GM23338 (cell line): ENCODE data around the gene NPAT. TPM values are rescaled to one million over a fixed set of nuclear protein-coding genes. Genes with fewer than 3 reads are reported as not detected.

Experiments used
- ATAC-seq: fragments of 200-7000 bp; cut with Tn5 transposase; 3 replicates; pipeline ENCODE4 v1.9.1; 2020
- DNase-seq: peaks from one replicate; pipeline ENCODE4 v3.0.0-alpha.2; 2015; ENCODE audit warnings: low spot score
- H2AFZ ChIP-seq: fragments of 200-600 bp; sonication (generic); 2 replicates; pipeline ENCODE4 v1.8.0; 2016; ENCODE audit warnings: antibody characterized with exemption, mild to moderate bottlenecking, moderate library complexity
- H3F3A ChIP-seq: fragments of 200-600 bp; sonication (generic); replicated peaks from 2 replicates; pipeline ENCODE4 v1.8.0; 2017; ENCODE audit warnings: antibody characterized with exemption, mixed run types, low read depth
- H3K27ac ChIP-seq: fragments of 200-600 bp; sonication (generic); 2 replicates; pipeline ENCODE4 v1.6.1; 2016; ENCODE audit warnings: low read depth
- H3K27me3 ChIP-seq: fragments of 200-600 bp; sonication (generic); 2 replicates; pipeline ENCODE4 v1.8.0; 2016; ENCODE audit warnings: mild to moderate bottlenecking, mixed run types, moderate library complexity; ENCODE audit not compliant: insufficient read depth
- H3K36me3 ChIP-seq: fragments of 200-600 bp; sonication (generic); 2 replicates; pipeline ENCODE4 v1.8.0; 2016; ENCODE audit warnings: mild to moderate bottlenecking; ENCODE audit not compliant: insufficient read depth
- H3K4me1 ChIP-seq: fragments of 200-600 bp; sonication (generic); 2 replicates; pipeline ENCODE4 v1.8.0; 2016; ENCODE audit warnings: mild to moderate bottlenecking, moderate library complexity; ENCODE audit not compliant: insufficient read depth
- H3K4me2 ChIP-seq: fragments of 200-600 bp; sonication (generic); 2 replicates; pipeline ENCODE4 v1.7.1; 2017; ENCODE audit warnings: mixed run types
- H3K4me3 ChIP-seq: fragments of 200-600 bp; sonication (generic); 2 replicates; pipeline ENCODE4 v1.6.1; 2016; ENCODE audit warnings: mixed run types
- H3K79me2 ChIP-seq: fragments of 200-600 bp; sonication (generic); replicated peaks from 2 replicates; pipeline ENCODE4 v1.8.0; 2017; ENCODE audit warnings: mild to moderate bottlenecking; ENCODE audit not compliant: insufficient read depth
- H3K9me2 ChIP-seq: fragments of 200-600 bp; sonication (generic); 2 replicates; pipeline ENCODE4 v1.8.0; 2017; ENCODE audit not compliant: insufficient read depth
- H4K20me1 ChIP-seq: fragments of 200-600 bp; sonication (generic); replicated peaks from 2 replicates; pipeline ENCODE4 v1.8.0; 2017; ENCODE audit warnings: mild to moderate bottlenecking; ENCODE audit not compliant: insufficient read depth
- H3K27ac Mint-ChIP-seq: 2 replicates; pipeline ENCODE4 v1.8.0; 2020; ENCODE audit warnings: inconsistent platforms, mild to moderate bottlenecking, moderate library complexity, mixed read lengths
- H3K27me3 Mint-ChIP-seq: 3 replicates; pipeline ENCODE4 v1.8.0; 2022; ENCODE audit warnings: low read depth, mild to moderate bottlenecking, moderate library complexity, mixed read lengths, inconsistent platforms; ENCODE audit not compliant: insufficient read depth, poor library complexity
- H3K36me3 Mint-ChIP-seq: 3 replicates; pipeline ENCODE4 v1.8.0; 2021; ENCODE audit warnings: low read depth, mild to moderate bottlenecking, inconsistent platforms, moderate library complexity, mixed read lengths
- H3K4me1 Mint-ChIP-seq: 3 replicates; pipeline ENCODE4 v1.8.0; 2020; ENCODE audit warnings: mild to moderate bottlenecking, inconsistent platforms, mixed read lengths
- H3K4me3 Mint-ChIP-seq: 3 replicates; pipeline ENCODE4 v1.8.0; 2021; ENCODE audit warnings: moderate library complexity, mild to moderate bottlenecking, inconsistent platforms, mixed read lengths
- H3K9me3 Mint-ChIP-seq: 3 replicates; pipeline ENCODE4 v1.8.0; 2020; ENCODE audit warnings: moderate library complexity, mild to moderate bottlenecking, inconsistent platforms, mixed read lengths
- CREB1 ChIP-seq: fragments of 250-450 bp; sonication (Bioruptor Pico); IDR thresholded peaks from 2 replicates; pipeline ENCODE4 v1.5.0; 2020; ENCODE audit warnings: low read depth, mild to moderate bottlenecking, moderate library complexity
- ETS1 ChIP-seq: IDR thresholded peaks from 2 replicates; pipeline ENCODE4 v1.6.1; 2016; ENCODE audit warnings: antibody characterized with exemption
- EZH2 ChIP-seq: fragments of 200-600 bp; sonication (generic); IDR thresholded peaks from one replicate; pipeline ENCODE4 v1.8.0; 2017; ENCODE audit warnings: antibody characterized with exemption, mild to moderate bottlenecking, low read depth; ENCODE audit not compliant: unreplicated experiment
- EZH2phosphoT487 ChIP-seq: fragments of 200-600 bp; sonication (generic); IDR thresholded peaks from one replicate; pipeline ENCODE4 v1.8.1; 2018; ENCODE audit warnings: antibody characterized with exemption; ENCODE audit not compliant: unreplicated experiment
- JUNB ChIP-seq: IDR thresholded peaks from one replicate; pipeline ENCODE4 v1.6.1; 2016; ENCODE audit warnings: antibody characterized with exemption; ENCODE audit not compliant: unreplicated experiment
- NANOG ChIP-seq: IDR thresholded peaks from 2 replicates; pipeline ENCODE4 v1.6.1; 2016; ENCODE audit warnings: antibody characterized with exemption, borderline replicate concordance
- POLR2AphosphoS5 ChIP-seq: IDR thresholded peaks from 2 replicates; pipeline ENCODE4 v1.6.1; 2016; ENCODE audit warnings: antibody characterized with exemption, low read depth
- STAT1 ChIP-seq: IDR thresholded peaks from one replicate; pipeline ENCODE4 v1.6.1; 2016; ENCODE audit warnings: antibody characterized with exemption; ENCODE audit not compliant: unreplicated experiment
- ZNF114 ChIP-seq: fragments of 250-450 bp; sonication (Bioruptor Pico); IDR thresholded peaks from 2 replicates; pipeline ENCODE4 v1.5.0; 2020; ENCODE audit warnings: mild to moderate bottlenecking, moderate library complexity
- ZNF331 ChIP-seq: fragments of 250-450 bp; sonication (Bioruptor Pico); IDR thresholded peaks from 2 replicates; pipeline ENCODE4 v1.5.0; 2020; ENCODE audit warnings: low read depth, mild to moderate bottlenecking, moderate library complexity
- ZNF462 ChIP-seq: fragments of 250-450 bp; sonication (Bioruptor Pico); IDR thresholded peaks from 2 replicates; pipeline ENCODE4 v1.5.0; 2020; ENCODE audit warnings: mild to moderate bottlenecking, moderate library complexity
- polyA plus RNA-seq: library from polyadenylated mRNA; unstranded; fragments of >200 nt; fragmentation: Nextera tagmentation; extraction: Ambion mirVana; gene quantifications from 2 replicates; pipeline ENCODE4 v1.2.1, GENCODE V29; 2016
- total RNA-seq: library from RNA; depleted of rRNA; stranded (reverse); fragments of >200 nt; shearing (Covaris generic); gene quantifications from 2 replicates; pipeline ENCODE4 v1.2.3, GENCODE V29; 2014
- TF ChIP-seq, protein P1 (sequence below): IDR thresholded peaks from one replicate; pipeline ENCODE4 v1.6.1; 2018; ENCODE audit warnings: antibody characterized with exemption; ENCODE audit not compliant: unreplicated experiment
- TF ChIP-seq, protein P2 (sequence below), 2 experiments: fragments of 200-600 bp in 1 of 2; sonication (generic) in 1 of 2; conservative IDR thresholded peaks; 2 replicates each; pipeline versions ENCODE4 v1.5.1 to v1.6.1; 2016 to 2017; ENCODE audit warnings: antibody characterized with exemption in 2 of 2, low read depth in 2 of 2, mild to moderate bottlenecking in 2 of 2, moderate library complexity in 1 of 2

The NPAT gene
- total and polyA plus RNA-seq, 2 experiments from 2014 or later = 24.2 to 25.1 TPM

- Histone ChIP-seq H2AFZ (no peak overlapping the region), H4K20me1 (no peaks in the 10 kb centered on the region), H3K4me1 (no peaks in the 10 kb centered on the region), H3K4me3 (no peak overlapping the region), H3K9me2 (no peaks in the 10 kb centered on the region), H3K27ac (no peak overlapping the region), H3K4me2 (no peak overlapping the region), H3K79me2 (no peaks in the 10 kb centered on the region), H3K27me3 (no peaks in the 10 kb centered on the region), H3F3A (no peaks in the 10 kb centered on the region), H3K36me3 (peaks cover 8% of the 10 kb centered on the region; the same call in 1 of the 2 replicates)
- no peak for ATAC-seq
- H3K36me3 Mint-ChIP-seq = peaks cover 48% of the 10 kb centered on the region
- no peaks in the 10 kb centered on the region for H3K4me1 Mint-ChIP-seq
- H3K27me3 Mint-ChIP-seq = peaks cover 2% of the 10 kb centered on the region
- no peak overlapping the region for H3K4me3 Mint-ChIP-seq
- DNase-seq = no peak
- H3K27ac Mint-ChIP-seq = no peak overlapping the region
- peaks cover 2% of the 10 kb centered on the region; the same call in 2 of the 3 replicates for H3K9me3 Mint-ChIP-seq
- TF ChIP-seq, protein P1, sequence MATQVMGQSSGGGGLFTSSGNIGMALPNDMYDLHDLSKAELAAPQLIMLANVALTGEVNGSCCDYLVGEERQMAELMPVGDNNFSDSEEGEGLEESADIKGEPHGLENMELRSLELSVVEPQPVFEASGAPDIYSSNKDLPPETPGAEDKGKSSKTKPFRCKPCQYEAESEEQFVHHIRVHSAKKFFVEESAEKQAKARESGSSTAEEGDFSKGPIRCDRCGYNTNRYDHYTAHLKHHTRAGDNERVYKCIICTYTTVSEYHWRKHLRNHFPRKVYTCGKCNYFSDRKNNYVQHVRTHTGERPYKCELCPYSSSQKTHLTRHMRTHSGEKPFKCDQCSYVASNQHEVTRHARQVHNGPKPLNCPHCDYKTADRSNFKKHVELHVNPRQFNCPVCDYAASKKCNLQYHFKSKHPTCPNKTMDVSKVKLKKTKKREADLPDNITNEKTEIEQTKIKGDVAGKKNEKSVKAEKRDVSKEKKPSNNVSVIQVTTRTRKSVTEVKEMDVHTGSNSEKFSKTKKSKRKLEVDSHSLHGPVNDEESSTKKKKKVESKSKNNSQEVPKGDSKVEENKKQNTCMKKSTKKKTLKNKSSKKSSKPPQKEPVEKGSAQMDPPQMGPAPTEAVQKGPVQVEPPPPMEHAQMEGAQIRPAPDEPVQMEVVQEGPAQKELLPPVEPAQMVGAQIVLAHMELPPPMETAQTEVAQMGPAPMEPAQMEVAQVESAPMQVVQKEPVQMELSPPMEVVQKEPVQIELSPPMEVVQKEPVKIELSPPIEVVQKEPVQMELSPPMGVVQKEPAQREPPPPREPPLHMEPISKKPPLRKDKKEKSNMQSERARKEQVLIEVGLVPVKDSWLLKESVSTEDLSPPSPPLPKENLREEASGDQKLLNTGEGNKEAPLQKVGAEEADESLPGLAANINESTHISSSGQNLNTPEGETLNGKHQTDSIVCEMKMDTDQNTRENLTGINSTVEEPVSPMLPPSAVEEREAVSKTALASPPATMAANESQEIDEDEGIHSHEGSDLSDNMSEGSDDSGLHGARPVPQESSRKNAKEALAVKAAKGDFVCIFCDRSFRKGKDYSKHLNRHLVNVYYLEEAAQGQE = no peak
- TF ChIP-seq ZNF331 (CRISPR knock-in tag) = no peak
- no peak for TF ChIP-seq EZH2
- no peak for TF ChIP-seq ZNF462 (CRISPR knock-in tag)
- no peak for TF ChIP-seq STAT1
- no peak for TF ChIP-seq EZH2phosphoT487
- TF ChIP-seq ZNF114 = no peak
- TF ChIP-seq ETS1 = no peak
- no peak for TF ChIP-seq JUNB
- TF ChIP-seq POLR2AphosphoS5 = no peak
- TF ChIP-seq, protein P2, sequence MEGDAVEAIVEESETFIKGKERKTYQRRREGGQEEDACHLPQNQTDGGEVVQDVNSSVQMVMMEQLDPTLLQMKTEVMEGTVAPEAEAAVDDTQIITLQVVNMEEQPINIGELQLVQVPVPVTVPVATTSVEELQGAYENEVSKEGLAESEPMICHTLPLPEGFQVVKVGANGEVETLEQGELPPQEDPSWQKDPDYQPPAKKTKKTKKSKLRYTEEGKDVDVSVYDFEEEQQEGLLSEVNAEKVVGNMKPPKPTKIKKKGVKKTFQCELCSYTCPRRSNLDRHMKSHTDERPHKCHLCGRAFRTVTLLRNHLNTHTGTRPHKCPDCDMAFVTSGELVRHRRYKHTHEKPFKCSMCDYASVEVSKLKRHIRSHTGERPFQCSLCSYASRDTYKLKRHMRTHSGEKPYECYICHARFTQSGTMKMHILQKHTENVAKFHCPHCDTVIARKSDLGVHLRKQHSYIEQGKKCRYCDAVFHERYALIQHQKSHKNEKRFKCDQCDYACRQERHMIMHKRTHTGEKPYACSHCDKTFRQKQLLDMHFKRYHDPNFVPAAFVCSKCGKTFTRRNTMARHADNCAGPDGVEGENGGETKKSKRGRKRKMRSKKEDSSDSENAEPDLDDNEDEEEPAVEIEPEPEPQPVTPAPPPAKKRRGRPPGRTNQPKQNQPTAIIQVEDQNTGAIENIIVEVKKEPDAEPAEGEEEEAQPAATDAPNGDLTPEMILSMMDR (conservative IDR thresholded peaks at IDR 0.05; ENCODE audit: low read depth in 2 of 2) = no peak
- no peak for TF ChIP-seq NANOG
- TF ChIP-seq CREB1 = no peak
Observed at GRCh38 chr11:108269583-108269982, 47.1 kb upstream of the NPAT start.
